Endothelial cell (in vitro differentiated cells): Measurements from ENCODE around the gene HDAC9. TPM values are rescaled to one million over a fixed set of nuclear protein-coding genes. Genes with fewer than 3 reads are reported as not detected.

ENCODE experiments used
- DNase-seq: peaks from one replicate; pipeline ENCODE4 v3.0.0; 2021; ENCODE audit warnings: low spot score
- H3K27ac Mint-ChIP-seq: one replicate; pipeline ENCODE4 v1.8.0; 2021; ENCODE audit warnings: mixed read lengths, inconsistent platforms; ENCODE audit not compliant: unreplicated experiment
- H3K27me3 Mint-ChIP-seq: one replicate; pipeline ENCODE4 v1.8.0; 2021; ENCODE audit warnings: mild to moderate bottlenecking, moderate library complexity, mixed read lengths, inconsistent platforms; ENCODE audit not compliant: unreplicated experiment
- H3K36me3 Mint-ChIP-seq: one replicate; pipeline ENCODE4 v1.8.0; 2021; ENCODE audit warnings: mild to moderate bottlenecking, low read depth, mixed read lengths, inconsistent platforms; ENCODE audit not compliant: unreplicated experiment
- H3K4me1 Mint-ChIP-seq: one replicate; pipeline ENCODE4 v1.8.0; 2021; ENCODE audit warnings: mild to moderate bottlenecking, mixed read lengths, inconsistent platforms; ENCODE audit not compliant: unreplicated experiment
- H3K4me3 Mint-ChIP-seq: one replicate; pipeline ENCODE4 v1.8.0; 2021; ENCODE audit warnings: mild to moderate bottlenecking, mixed read lengths, inconsistent platforms; ENCODE audit not compliant: unreplicated experiment
- H3K9me3 Mint-ChIP-seq: one replicate; pipeline ENCODE4 v1.8.0; 2021; ENCODE audit warnings: mixed read lengths, inconsistent platforms; ENCODE audit not compliant: unreplicated experiment
- total RNA-seq: library from RNA; stranded (reverse); fragmentation: NEBNext Ultra II Directional; extraction: Animal tissue kit (Norgen Biotek cat#: 25700); gene quantifications from one replicate; pipeline ENCODE4 v1.2.1, GENCODE V29; 2021; ENCODE audit not compliant: unreplicated experiment
- TF ChIP-seq, protein P1 (sequence below): fragments of 200-600 bp; sonication (generic); IDR thresholded peaks from one replicate; pipeline ENCODE4 v1.5.0; 2021; ENCODE audit warnings: antibody characterized with exemption; ENCODE audit not compliant: unreplicated experiment

The HDAC9 gene
- total RNA-seq, 1 donor from 2014 or later: 1.2 TPM

DNA sequence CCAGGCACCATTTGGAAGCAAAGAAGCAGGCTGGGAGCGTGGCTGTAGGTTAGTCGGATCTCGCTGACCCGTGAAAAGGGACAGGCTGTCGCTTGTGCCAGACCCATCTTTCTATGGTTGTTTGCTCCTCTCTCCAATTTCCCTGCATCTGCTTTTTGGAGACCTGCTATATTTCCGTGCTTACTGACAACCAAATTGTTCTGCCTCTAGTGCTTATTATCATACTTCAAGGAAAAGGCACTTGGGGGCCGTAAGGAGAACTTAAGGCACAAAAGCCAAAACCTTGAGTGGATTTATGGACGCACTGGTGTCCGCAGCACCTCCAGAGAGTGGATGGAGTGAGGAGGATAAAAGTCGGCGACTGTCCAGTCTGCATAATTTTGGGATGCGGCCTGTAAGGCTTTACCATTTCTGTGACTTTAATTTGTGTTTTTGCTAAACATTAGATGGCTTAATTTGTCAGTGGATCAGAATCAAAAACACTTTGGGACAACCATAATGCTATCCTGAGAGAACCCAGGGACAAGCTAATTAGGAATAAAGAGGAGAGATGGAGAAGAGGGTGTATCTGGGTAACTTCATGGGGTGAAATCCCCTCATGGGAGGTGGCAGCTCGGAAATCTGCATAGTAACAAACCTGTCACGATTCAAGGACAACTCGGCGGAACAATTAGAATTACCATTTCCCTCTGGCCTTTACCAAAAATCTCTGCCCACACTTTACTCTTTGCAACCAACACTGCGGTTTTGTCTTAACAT is 206.7 kb downstream of the HDAC9 start:
- peaks cover 7% of the 10 kb centered on the region for H3K4me1 Mint-ChIP-seq
- H3K27me3 Mint-ChIP-seq: peaks cover 1% of the 10 kb centered on the region
- no peak for DNase-seq
- no peaks in the 10 kb centered on the region for H3K36me3 Mint-ChIP-seq
- no peak overlapping the region for H3K4me3 Mint-ChIP-seq
- no peak overlapping the region for H3K27ac Mint-ChIP-seq
- TF ChIP-seq, protein P1, sequence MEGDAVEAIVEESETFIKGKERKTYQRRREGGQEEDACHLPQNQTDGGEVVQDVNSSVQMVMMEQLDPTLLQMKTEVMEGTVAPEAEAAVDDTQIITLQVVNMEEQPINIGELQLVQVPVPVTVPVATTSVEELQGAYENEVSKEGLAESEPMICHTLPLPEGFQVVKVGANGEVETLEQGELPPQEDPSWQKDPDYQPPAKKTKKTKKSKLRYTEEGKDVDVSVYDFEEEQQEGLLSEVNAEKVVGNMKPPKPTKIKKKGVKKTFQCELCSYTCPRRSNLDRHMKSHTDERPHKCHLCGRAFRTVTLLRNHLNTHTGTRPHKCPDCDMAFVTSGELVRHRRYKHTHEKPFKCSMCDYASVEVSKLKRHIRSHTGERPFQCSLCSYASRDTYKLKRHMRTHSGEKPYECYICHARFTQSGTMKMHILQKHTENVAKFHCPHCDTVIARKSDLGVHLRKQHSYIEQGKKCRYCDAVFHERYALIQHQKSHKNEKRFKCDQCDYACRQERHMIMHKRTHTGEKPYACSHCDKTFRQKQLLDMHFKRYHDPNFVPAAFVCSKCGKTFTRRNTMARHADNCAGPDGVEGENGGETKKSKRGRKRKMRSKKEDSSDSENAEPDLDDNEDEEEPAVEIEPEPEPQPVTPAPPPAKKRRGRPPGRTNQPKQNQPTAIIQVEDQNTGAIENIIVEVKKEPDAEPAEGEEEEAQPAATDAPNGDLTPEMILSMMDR: no peak
- H3K9me3 Mint-ChIP-seq: no peaks in the 10 kb centered on the region

DNA sequence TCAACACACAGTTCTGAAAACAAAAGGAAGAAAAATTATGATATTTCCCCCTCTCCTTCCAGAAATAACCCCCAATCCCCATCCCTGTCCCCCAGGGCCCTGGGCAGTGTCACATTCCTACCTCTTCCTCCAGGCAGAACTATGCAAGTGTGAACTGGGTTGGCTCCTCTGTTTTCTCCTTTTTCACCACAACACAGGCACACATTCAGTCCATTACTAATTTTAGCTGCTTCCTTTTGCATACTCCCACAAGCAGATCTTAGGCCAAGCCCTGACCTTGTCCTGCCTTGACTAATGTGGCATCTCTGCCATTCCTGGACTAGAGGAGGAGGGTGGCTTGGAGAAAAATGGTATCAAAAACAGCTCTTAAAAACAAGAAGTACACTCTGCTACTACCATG is 208.1 kb downstream of the HDAC9 start:
- no peaks in the 10 kb centered on the region for H3K36me3 Mint-ChIP-seq
- H3K9me3 Mint-ChIP-seq: no peaks in the 10 kb centered on the region
- peaks cover 1% of the 10 kb centered on the region for H3K27me3 Mint-ChIP-seq
- TF ChIP-seq, protein P1: no peak
- no peak for DNase-seq
- no peak overlapping the region for H3K27ac Mint-ChIP-seq
- peaks cover 19% of the 10 kb centered on the region for H3K4me1 Mint-ChIP-seq
- H3K4me3 Mint-ChIP-seq: no peak overlapping the region

DNA sequence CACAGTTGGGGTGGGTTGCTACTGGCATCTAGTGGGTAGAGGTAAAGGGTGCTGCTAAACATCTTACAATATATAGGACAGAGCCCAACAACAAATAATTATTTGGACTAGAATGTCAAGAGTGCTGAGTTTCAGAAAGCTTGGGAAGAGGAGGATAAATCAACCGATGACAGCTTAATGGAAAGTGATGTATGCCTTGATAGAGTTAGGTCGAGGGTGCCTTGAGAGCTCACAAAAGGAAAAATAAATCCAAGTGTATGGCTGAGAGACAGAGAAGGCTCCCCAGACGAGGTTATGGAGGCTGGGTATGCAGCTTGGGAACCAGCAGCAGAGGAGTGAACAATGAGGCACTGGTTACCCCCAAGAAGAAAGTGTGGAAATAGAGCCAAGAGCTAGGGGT is 211.1 kb downstream of the HDAC9 start:
- Mint-ChIP-seq H3K9me3 (no peaks in the 10 kb centered on the region), H3K27ac (no peak overlapping the region), H3K4me3 (no peak overlapping the region), H3K4me1 (peaks cover 19% of the 10 kb centered on the region), H3K27me3 (peaks cover 1% of the 10 kb centered on the region), H3K36me3 (no peaks in the 10 kb centered on the region)
- TF ChIP-seq, protein P1: no peak
- no peak for DNase-seq

DNA sequence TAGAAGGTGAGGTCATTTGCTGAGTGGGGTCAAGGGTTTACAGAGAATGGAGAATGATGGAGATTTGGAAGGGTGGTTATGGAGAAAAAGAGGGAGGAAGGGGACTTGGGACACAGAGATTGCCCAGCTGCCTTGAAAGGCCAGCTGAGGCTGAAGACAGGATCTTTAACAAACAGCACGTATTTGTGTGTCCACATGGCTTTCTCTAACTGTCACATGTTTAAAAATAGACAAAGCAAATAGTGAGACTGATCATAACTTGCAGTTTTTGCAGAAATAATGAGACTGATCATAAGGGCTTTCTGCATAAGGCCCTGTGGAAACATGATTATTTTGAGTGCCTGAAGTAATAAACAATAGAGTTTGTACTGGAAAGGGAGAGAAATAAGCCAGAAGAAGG is 212.7 kb downstream of the HDAC9 start:
- no peak overlapping the region for H3K4me3 Mint-ChIP-seq
- no peaks in the 10 kb centered on the region for H3K9me3 Mint-ChIP-seq
- TF ChIP-seq, protein P1: no peak
- no peak overlapping the region for H3K27ac Mint-ChIP-seq
- H3K4me1 Mint-ChIP-seq: peaks cover 19% of the 10 kb centered on the region
- no peaks in the 10 kb centered on the region for H3K36me3 Mint-ChIP-seq
- no peak for DNase-seq
- H3K27me3 Mint-ChIP-seq: peaks cover 1% of the 10 kb centered on the region

DNA sequence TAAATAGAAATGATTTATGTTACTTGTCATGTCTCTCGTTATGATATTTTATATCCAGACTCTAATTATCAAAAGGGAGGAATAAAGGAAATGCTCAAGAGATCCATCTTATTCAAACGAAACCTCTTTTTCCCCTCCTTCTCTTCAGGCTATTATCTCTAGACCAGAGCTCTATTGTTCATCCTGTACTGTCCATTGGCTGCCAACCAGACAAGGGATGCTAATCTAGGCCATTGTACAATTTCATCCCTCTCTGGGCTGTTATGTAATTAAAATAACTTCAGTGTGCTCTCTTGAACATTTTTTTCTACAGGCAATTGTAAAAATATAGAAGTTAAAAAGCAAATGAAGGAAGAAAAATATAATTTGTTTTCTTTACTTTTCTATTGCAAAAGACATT is 220.4 kb downstream of the HDAC9 start:
- TF ChIP-seq, protein P1: no peak
- no peak for DNase-seq
- Mint-ChIP-seq H3K4me3 (no peak overlapping the region), H3K27me3 (no peaks in the 10 kb centered on the region), H3K27ac (no peak overlapping the region), H3K36me3 (no peaks in the 10 kb centered on the region), H3K4me1 (no peaks in the 10 kb centered on the region), H3K9me3 (no peaks in the 10 kb centered on the region)
